ENCODE measurements around the gene TGFA. TPM values are rescaled to one million over a fixed set of nuclear protein-coding genes. Genes with fewer than 3 reads are reported as not detected.

The TGFA gene
- total RNA-seq, 1 donor from 2014 or later = 0.31 TPM

DNA sequence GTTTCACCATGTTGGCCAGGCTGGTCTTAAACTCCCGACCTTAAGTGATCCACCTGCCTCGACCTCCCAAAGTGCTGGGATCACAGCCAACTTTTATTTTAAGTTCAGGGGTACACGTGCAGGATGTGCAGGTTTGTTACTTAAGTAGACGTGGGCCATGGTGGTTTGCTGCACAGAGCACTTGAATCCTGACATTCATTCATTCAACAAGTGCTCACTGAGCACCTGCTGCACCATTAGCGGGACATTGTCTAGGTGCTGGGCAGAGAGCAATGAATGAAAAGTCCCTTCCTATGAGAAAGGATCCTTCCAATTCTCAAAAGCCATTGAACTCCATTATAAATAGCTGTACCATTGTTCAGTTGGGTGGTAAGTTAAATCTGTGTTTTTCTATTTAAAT, 31.0 kb downstream of the TGFA start:
- Mint-ChIP-seq H3K4me3 (no peak overlapping the region), H3K27ac (no peak overlapping the region), H3K9me3 (no peaks in the 10 kb centered on the region), H3K27me3 (peaks cover 10% of the 10 kb centered on the region), H3K36me3 (ENCODE audit: low read depth) (no peaks in the 10 kb centered on the region), H3K4me1 (no peaks in the 10 kb centered on the region)
- DNase-seq (no peak), ATAC-seq (ENCODE audit: low read depth) (no peak)
- TF ChIP-seq CTCF (IDR thresholded peaks at IDR 0.05) = no peak
- POLR2A ChIA-PET = no interaction called here
- intact Hi-C loops (cut with micrococcal nuclease) = no loop called here
- CTCF ChIA-PET = no interaction called here

DNA sequence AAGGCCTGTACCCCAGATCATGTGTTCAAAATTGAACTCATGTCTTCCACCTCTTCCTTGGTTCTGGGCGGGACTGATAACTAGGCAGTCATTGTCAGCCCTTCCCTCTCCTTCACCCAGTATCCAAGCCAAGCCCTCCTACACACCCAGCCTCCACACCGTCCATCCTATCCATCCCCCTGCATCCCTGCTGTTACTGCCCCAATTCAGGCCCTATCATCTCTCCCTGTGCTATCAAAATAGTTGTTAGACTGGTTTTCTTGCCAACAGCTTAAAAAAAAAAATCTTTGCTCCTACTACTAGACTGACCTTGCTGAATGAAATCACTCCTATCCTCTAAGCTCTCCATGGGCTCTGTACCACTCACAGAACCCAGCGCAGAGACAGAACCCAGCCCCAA, 32.8 kb downstream of the TGFA start:
- ChIA-PET CTCF (no interaction called here), POLR2A (no interaction called here)
- H3K27ac Mint-ChIP-seq = no peak overlapping the region
- no peak for TF ChIP-seq CTCF (IDR thresholded peaks at IDR 0.05)
- peaks cover 12% of the 10 kb centered on the region for H3K4me1 Mint-ChIP-seq
- DNase-seq (no peak), ATAC-seq (ENCODE audit: low read depth) (no peak)
- no peaks in the 10 kb centered on the region for H3K9me3 Mint-ChIP-seq
- peaks cover 6% of the 10 kb centered on the region for H3K27me3 Mint-ChIP-seq
- intact Hi-C loops (cut with micrococcal nuclease) = no loop called here
- H3K36me3 Mint-ChIP-seq (ENCODE audit: low read depth) = no peaks in the 10 kb centered on the region
- no peak overlapping the region for H3K4me3 Mint-ChIP-seq

DNA sequence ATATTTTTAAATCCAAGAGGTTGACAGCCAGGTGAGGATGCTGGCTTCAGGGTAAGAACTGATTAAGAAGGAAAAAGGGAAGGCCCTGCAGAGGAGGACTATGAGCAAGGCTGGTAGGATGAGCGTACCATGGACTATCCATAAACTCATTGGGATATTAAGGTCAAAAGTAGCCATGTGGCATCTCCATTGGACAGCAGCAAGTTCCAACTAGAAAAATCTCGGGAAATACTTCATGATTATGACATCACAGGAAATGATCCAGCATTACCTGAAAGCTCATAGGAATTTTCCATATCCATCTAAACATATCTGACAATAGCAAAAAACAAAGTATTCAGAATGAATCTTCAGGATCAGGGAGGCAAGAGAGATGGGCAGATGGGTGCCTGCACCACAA, 34.2 kb downstream of the TGFA start:
- ChIA-PET POLR2A (no interaction called here), CTCF (no interaction called here)
- no peak for TF ChIP-seq CTCF (IDR thresholded peaks at IDR 0.05)
- Mint-ChIP-seq H3K9me3 (no peaks in the 10 kb centered on the region), H3K4me3 (no peak overlapping the region), H3K27ac (no peak overlapping the region), H3K36me3 (ENCODE audit: low read depth) (no peaks in the 10 kb centered on the region), H3K27me3 (peaks cover 6% of the 10 kb centered on the region), H3K4me1 (peaks cover 12% of the 10 kb centered on the region)
- no peak for ATAC-seq (ENCODE audit: low read depth)
- intact Hi-C loops (cut with micrococcal nuclease) = no loop called here
- no peak for DNase-seq

- no peak overlapping the region for H3K27ac Mint-ChIP-seq
- no peak overlapping the region for H3K4me3 Mint-ChIP-seq
- ChIA-PET POLR2A (interaction anchor here (0.5 kb wide), 1 partner anchor 43 kb away, joined by 5 read pairs; no protein-coding TSS in a partner anchor), CTCF (no interaction called here)
- no peak for TF ChIP-seq CTCF (IDR thresholded peaks at IDR 0.05)
- peaks cover 6% of the 10 kb centered on the region for H3K27me3 Mint-ChIP-seq
- ATAC-seq (ENCODE audit: low read depth) (no peak), DNase-seq (no peak)
- H3K9me3 Mint-ChIP-seq = no peaks in the 10 kb centered on the region
- H3K4me1 Mint-ChIP-seq = peaks cover 12% of the 10 kb centered on the region
- no peaks in the 10 kb centered on the region for H3K36me3 Mint-ChIP-seq (ENCODE audit: low read depth)
- intact Hi-C loops (cut with micrococcal nuclease) = no loop called here
Observed at GRCh38 chr2:70518557-70518956, 35.1 kb downstream of the TGFA start.

GRCh38 chr2:70517804-70518203, 35.8 kb downstream of the TGFA start:
- Mint-ChIP-seq H3K4me1 (peaks cover 12% of the 10 kb centered on the region), H3K27ac (no peak overlapping the region), H3K27me3 (peaks cover 4% of the 10 kb centered on the region), H3K9me3 (no peaks in the 10 kb centered on the region), H3K36me3 (ENCODE audit: low read depth) (no peaks in the 10 kb centered on the region), H3K4me3 (no peak overlapping the region)
- CTCF ChIA-PET = no interaction called here
- DNase-seq = no peak
- intact Hi-C loops (cut with micrococcal nuclease) = no loop called here
- no peak for TF ChIP-seq CTCF (IDR thresholded peaks at IDR 0.05)
- ATAC-seq (ENCODE audit: low read depth) = no peak
- POLR2A ChIA-PET = no interaction called here

Measured in activated B cell treated with CpG ODN at 0.5 μM for 24 hours (primary cell).